ENCODE measurements around the gene NUDT4B.
"Not testable (repeated sequence)": the region's sequence is repeated elsewhere in the genome, so short reads cannot be mapped to it uniquely, and the experiment has no call there.

Gene NUDT4B

DNA sequence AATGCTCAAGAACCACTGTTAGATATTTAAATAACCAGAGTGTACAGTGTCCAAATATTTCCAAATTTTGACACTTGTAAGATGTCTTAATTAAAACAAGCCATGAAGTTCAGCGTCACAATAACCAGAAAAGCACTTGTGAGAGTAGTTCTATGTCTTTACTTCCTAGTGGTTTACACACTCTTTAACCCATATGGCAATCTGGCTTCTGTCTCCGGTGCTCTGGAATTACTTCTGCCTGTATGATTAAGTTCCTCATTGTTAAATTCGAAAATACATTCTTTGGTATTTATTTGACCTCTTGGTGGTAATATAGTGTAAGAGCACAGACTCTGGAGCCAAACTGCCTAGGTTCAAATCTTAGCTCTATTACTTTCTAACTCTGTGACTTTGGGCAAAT is 20.9 kb downstream of the NUDT4B start:
- H3K27ac ChIP-seq; DNase-seq (ENCODE audit: low spot score); POLR2A ChIA-PET (ENCODE audit: low non-redundant PET); CTCF ChIA-PET: not testable (repeated sequence)

DNA sequence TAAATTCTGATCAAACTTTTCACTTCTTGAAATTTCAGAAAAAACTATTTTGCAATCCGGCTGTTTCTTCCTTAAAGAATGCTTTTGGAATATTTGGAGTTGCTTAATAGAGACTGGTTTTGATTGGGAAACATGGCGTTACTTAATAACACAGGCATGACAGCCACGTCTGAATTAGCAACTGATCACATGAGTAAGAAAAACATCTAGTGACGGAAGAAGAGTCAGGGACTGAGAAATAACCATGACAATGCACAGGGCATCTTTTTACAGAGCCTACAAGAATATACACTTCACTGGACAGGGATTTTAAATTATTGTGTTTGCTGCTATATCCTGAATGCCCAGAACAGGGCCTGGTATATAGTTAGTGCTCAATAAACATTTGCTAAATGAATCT is 25.1 kb downstream of the NUDT4B start:
- DNase-seq (ENCODE audit: low spot score); POLR2A ChIA-PET (ENCODE audit: low non-redundant PET); CTCF ChIA-PET; H3K27ac ChIP-seq: not testable (repeated sequence)

DNA sequence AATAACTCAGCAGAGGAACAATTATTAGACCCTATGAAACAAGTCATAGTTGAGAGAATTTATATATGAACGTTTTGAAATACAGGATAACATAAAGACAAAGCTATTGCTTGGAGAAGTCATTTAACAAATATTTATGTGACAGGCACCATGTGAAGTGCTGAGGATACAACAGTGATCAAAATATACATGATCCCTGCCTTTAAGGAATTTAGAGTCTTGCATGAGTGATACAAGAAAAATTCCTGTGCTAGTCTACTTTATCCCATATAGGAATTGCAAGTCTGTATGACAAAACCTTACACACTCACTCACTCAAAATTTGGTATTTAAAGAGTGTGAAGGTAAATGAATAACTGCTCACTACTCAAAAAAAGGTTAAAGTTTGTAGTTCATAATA is 25.5 kb downstream of the NUDT4B start:
- POLR2A ChIA-PET (ENCODE audit: low non-redundant PET), result not testable (repeated sequence)

DNA sequence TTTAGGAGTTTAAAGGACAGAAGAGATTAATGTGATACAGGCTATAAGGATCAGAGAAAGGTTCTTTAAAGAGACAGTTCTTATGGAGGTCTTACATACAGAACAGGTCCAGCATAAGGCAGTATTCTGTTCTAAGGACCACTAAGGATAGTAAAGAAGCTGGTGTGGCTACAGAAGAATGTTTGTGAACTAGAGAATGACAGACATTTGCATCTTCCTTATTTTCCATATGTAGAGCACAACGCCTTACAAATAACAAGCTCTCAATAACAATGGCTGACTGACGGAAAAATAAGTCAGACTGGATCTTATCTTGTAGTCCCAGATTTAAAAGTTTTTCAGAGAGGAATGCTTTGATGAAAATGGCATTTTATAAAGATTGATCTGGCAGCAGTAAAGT is 26.7 kb downstream of the NUDT4B start:
- DNase-seq (ENCODE audit: low spot score); H3K27ac ChIP-seq; POLR2A ChIA-PET (ENCODE audit: low non-redundant PET); CTCF ChIA-PET: not testable (repeated sequence)

More for the DNA sequence above, 25.5 kb downstream of the NUDT4B start:
- CTCF ChIA-PET; H3K27ac ChIP-seq; DNase-seq (ENCODE audit: low spot score): not testable (repeated sequence)

DNA sequence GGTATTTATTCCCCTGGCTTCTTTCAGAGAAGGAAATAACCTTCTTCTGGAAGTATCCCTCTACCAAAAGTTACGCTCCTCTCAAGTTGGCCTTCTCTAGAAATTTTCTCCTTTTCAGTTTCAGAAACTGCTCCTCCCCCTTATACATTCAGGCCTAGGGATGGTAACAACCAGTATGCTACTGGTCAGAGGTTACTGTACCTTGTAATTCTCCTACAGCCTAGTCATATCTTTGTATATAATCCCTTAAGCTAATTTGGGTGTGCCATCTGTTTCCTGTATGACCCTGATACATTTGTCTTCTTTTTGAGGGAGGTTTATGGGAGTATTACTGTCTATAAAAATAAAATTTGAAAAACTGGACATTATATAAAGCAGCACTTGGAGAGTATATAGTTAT is 29.1 kb downstream of the NUDT4B start:
- CTCF ChIA-PET; DNase-seq (ENCODE audit: low spot score); H3K27ac ChIP-seq; POLR2A ChIA-PET (ENCODE audit: low non-redundant PET): not testable (repeated sequence)

DNA sequence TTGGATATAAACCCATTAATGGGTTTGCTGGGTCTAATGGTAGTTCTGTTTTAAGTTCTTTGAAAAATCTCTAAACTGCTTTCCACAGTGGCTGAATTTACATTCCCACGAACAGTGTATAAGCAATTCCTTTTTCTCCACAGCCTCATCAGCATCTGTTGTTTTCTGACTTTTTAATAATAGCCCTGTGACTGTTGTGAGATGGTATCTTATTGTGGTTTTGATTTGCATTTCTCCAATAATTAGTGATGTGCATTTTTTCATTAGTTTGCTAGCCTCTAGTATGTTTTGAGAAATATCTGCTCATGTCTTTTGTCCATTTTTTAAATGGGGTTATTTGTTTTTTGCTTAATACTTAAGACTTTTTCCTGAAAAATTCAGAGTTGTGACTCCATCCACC is 31.8 kb downstream of the NUDT4B start:
- POLR2A ChIA-PET (ENCODE audit: low non-redundant PET); CTCF ChIA-PET; H3K27ac ChIP-seq; DNase-seq (ENCODE audit: low spot score): not testable (repeated sequence)

DNA sequence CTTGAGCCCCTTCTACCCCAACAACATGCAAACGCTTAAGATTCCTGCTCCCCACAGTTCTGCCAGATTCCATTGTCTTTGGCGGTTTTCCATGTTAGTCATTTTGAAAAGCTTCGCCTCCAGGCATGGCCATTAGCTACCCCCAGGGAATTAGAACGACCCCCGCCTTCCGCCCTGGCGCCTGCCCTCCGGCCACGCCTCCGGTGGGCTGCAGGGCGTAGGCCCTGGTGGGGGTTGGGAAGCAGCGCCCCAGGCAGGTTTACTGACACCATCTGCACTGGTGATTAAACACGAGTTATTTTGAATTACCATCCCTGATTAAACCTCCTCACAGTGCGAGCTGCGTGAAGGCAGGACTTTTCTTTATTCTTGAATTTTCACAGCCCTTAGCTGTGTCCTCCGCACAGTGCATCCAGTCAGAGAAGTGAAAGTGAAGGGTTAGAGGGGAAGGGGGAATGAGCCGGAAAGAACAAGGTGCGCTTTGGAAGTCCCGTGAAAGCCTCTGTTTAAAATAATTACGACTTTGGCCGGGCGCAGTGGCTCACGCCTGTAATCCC is 43.0 kb downstream of the NUDT4B start:
- POLR2A ChIA-PET (ENCODE audit: low non-redundant PET); H3K27ac ChIP-seq; CTCF ChIA-PET; DNase-seq (ENCODE audit: low spot score): not testable (repeated sequence)

DNA sequence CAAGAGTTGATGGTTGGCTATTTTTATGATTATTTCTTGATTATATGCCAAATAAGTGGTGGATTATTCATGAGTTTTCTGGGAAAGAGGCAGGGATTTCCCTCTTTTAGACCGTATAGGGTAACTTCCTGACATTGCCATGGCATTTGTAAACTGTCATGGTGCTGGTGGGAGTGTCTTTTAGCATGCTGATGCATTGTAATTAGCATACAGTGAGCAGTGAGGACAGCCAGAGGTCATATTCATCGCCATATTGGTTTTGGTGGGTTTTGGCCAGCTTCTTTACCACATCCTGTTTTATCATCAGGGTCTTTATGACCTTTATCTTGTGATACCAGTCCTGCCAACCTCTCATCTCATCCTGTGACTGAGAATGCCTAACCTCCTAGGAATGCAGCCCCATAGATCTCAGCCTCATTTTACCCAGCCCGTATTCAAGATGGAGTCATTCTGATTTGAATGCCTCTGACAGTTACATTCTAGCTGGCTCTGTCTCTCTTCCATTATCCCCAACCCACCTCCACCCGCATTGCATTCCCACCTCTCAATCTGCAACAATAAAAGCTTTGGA is 45.3 kb downstream of the NUDT4B start:
- POLR2A ChIA-PET (ENCODE audit: low non-redundant PET); H3K27ac ChIP-seq; DNase-seq (ENCODE audit: low spot score); CTCF ChIA-PET: not testable (repeated sequence)

All from RWPE1 (cell line).